Measurements from ENCODE around the gene OR51Q1. TPM values are rescaled to one million over a fixed set of nuclear protein-coding genes. Genes with fewer than 3 reads are reported as not detected.

OR51Q1 gene
- total RNA-seq = not detected

- POLR2A ChIA-PET = no interaction called here
- CTCF ChIA-PET = no interaction called here
Observed at GRCh38 chr11:5421811-5422210, at the start of gene OR51Q1. Gene OR51Q1 (plus strand): TSS chr11:5422111. CDS start chr11:5422201, 90 bp downstream.

- POLR2A ChIA-PET = no interaction called here
- CTCF ChIA-PET = no interaction called here
Observed at GRCh38 chr11:5380740-5381342, 41.1 kb upstream of the OR51Q1 start.

GRCh38 chr11:5383576-5383975, 38.3 kb upstream of the OR51Q1 start, which contains the start of gene OR51M1:
Gene OR51M1 (plus strand): TSS chr11:5383812. CDS start chr11:5389399, 5,587 bp downstream.
- ChIA-PET CTCF (no interaction called here), POLR2A (no interaction called here)

GRCh38 chr11:5384335-5384734, 37.6 kb upstream of the OR51Q1 start:
- POLR2A ChIA-PET = no interaction called here
- CTCF ChIA-PET = no interaction called here

GRCh38 chr11:5390210-5390609, 31.7 kb upstream of the OR51Q1 start:
- ChIA-PET POLR2A (no interaction called here), CTCF (no interaction called here)

- CTCF ChIA-PET = no interaction called here
- POLR2A ChIA-PET = no interaction called here
Observed at GRCh38 chr11:5394091-5394490, 27.8 kb upstream of the OR51Q1 start.

- POLR2A ChIA-PET = no interaction called here
- CTCF ChIA-PET = no interaction called here
Observed at GRCh38 chr11:5398936-5399335, 23.0 kb upstream of the OR51Q1 start.

GRCh38 chr11:5405173-5405572, 16.7 kb upstream of the OR51Q1 start:
- CTCF ChIA-PET = no interaction called here
- POLR2A ChIA-PET = no interaction called here

- ChIA-PET CTCF (no interaction called here), POLR2A (no interaction called here)
Observed at GRCh38 chr11:5420993-5421392, 918 bp upstream of the OR51Q1 start.

- CTCF ChIA-PET = no interaction called here
Observed at GRCh38 chr11:5423131-5423530, 1.2 kb downstream of the OR51Q1 start.

GRCh38 chr11:5441414-5441813, 19.5 kb downstream of the OR51Q1 start, which contains the start of gene OR51I1:
Gene OR51I1 (minus strand): TSS chr11:5441514. CDS start chr11:5441514, 0 bp downstream.
- ChIA-PET CTCF (no interaction called here), POLR2A (no interaction called here)

More at GRCh38 chr11:5423131-5423530, 1.2 kb downstream of the OR51Q1 start:
- POLR2A ChIA-PET = no interaction called here

- ChIA-PET CTCF (no interaction called here), POLR2A (no interaction called here)
Observed at GRCh38 chr11:5443835-5444393, 22.0 kb downstream of the OR51Q1 start.

- ChIA-PET POLR2A (no interaction called here), CTCF (no interaction called here)
Observed at GRCh38 chr11:5449023-5449422, 27.1 kb downstream of the OR51Q1 start, which contains the start of gene OR51I2. Gene OR51I2 (plus strand): TSS chr11:5449323. CDS start chr11:5453489, 4,166 bp downstream.

GRCh38 chr11:5449432-5449831, 27.5 kb downstream of the OR51Q1 start:
- POLR2A ChIA-PET = no interaction called here
- CTCF ChIA-PET = no interaction called here

- ChIA-PET POLR2A (no interaction called here), CTCF (interaction anchor here (0.6 kb wide), 1 partner anchor 1415 kb away, joined by 3 read pairs; no protein-coding TSS in a partner anchor)
Observed at GRCh38 chr11:5460983-5461621, 39.2 kb downstream of the OR51Q1 start.

GRCh38 chr11:5467527-5467926, 45.6 kb downstream of the OR51Q1 start:
- CTCF ChIA-PET = no interaction called here

More at GRCh38 chr11:5467527-5467926, 45.6 kb downstream of the OR51Q1 start:
- POLR2A ChIA-PET = no interaction called here

Other genes with a start within 250 kb of the OR51Q1 start
- gene OR51V1, start 221.4 kb upstream of the OR51Q1 start, total RNA-seq = not detected
- not detected for gene HBB, start 195.0 kb upstream of the OR51Q1 start, total RNA-seq
- gene HBD, start 187.6 kb upstream of the OR51Q1 start, total RNA-seq = not detected
- gene HBG1, start 172.3 kb upstream of the OR51Q1 start, total RNA-seq = not detected
- gene HBG2, start 167.3 kb upstream of the OR51Q1 start, total RNA-seq = not detected
- not detected for gene HBE1, start 152.2 kb upstream of the OR51Q1 start, total RNA-seq
- gene OR51B4, start 120.2 kb upstream of the OR51Q1 start, total RNA-seq = not detected
- gene OR51B2, start 97.8 kb upstream of the OR51Q1 start, total RNA-seq = not detected
- not detected for gene OR51B5, start 78.6 kb upstream of the OR51Q1 start, total RNA-seq
- not detected for gene OR51B6, start 70.6 kb upstream of the OR51Q1 start, total RNA-seq
- not detected for gene OR51M1, start 38.3 kb upstream of the OR51Q1 start, total RNA-seq
- not detected for gene OR51I1, start 19.4 kb downstream of the OR51Q1 start, total RNA-seq
- not detected for gene OR51I2, start 27.2 kb downstream of the OR51Q1 start, total RNA-seq
- gene OR52D1, start 66.6 kb downstream of the OR51Q1 start, total RNA-seq = not detected
- not detected for gene UBQLN3, start 87.8 kb downstream of the OR51Q1 start, total RNA-seq
- gene UBQLNL, start 94.6 kb downstream of the OR51Q1 start, total RNA-seq = under 1 TPM in 1 of 2 experiments, not detected in 1; 0.10 TPM
- not detected for gene OR52H1, start 126.4 kb downstream of the OR51Q1 start, total RNA-seq
- gene OR52B6, start 158.8 kb downstream of the OR51Q1 start, total RNA-seq = not detected
- under 1 TPM; 0.23 to 0.44 TPM for gene TRIM6, start 174.5 kb downstream of the OR51Q1 start, total RNA-seq
- 1 to 10 TPM; 3.6 to 4.8 TPM for gene TRIM34, start 202.9 kb downstream of the OR51Q1 start, total RNA-seq

Measured in activated CD8-positive, alpha-beta memory T cell treated with anti-CD3 and anti-CD28 coated beads for 36 hours (primary cell).